GM21529 (cell line): ENCODE measurements around the gene TMEM253.

Experiments
- ATAC-seq: cut with Tn5 transposase; IDR thresholded peaks from one replicate; pipeline ENCODE4 v1.9.1; 2021; ENCODE audit not compliant: unreplicated experiment

The TMEM253 gene

DNA sequence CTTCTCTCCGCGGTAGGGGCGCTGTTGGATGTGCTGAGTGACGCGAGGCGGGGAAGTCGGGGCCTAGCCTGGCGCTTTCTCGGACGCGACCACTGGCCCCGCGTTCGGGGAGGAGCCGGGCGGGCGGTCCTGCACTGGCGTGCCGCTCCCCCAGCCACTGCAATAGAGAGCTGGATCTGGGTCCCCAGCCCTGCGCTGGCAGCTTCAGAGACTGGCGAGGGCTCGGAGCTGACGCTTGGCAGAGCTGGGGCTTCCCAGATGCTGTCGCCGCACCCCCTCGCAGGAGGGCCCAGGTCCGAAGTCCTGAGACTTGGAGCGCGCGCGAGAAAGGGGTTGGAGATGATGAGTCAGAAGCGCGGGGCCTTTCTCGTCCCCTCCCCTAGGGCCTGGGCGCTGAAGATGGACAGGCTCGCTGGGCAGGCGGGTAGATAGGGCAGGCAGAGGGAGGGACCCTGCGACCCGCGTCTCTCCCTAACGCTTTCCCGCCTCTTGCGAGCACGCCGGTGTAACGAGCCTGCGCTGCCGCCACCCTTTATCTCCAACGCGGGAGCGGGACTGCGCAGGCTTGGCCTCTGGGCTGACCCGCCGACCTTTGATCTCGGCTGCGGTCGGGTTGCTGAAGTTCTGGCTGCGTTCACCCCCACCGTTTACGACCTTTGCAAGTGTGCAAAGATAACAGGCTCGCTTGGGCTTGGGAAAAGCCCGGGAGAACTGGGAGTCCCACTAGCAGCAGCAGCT lies 3.0 kb downstream of the TMEM253 start:
- ATAC-seq: peak; percentile 90

DNA sequence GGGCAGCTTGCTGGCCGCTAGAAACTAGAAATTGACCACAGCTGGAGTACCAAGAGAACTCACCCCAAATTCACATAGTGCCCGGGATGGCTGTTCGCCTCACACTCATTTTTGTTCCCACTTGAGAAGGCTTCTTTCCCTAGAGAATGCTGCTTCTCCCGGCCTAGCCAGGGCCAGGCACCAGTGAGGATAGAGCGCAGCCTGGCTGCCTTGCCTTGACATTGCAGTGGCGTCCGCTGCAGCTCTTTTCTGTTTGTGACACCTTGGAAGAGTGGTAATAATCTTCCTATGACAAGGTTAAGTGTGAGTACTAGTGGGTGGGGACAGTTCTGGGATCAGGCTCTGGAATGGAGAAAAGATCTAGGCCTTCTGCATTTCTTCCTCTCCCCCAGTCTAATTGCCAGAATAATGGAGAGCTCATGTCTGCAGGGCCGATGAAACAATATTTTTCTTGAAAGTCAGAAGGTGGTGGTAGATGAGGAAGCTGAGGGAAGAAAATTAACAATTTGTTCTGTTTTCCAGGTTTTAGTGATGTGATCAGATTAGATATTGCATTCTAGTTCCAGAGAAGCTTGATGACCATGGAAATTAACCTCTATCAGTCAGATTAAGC lies 3.7 kb downstream of the TMEM253 start:
- peak; percentile 44 for ATAC-seq

DNA sequence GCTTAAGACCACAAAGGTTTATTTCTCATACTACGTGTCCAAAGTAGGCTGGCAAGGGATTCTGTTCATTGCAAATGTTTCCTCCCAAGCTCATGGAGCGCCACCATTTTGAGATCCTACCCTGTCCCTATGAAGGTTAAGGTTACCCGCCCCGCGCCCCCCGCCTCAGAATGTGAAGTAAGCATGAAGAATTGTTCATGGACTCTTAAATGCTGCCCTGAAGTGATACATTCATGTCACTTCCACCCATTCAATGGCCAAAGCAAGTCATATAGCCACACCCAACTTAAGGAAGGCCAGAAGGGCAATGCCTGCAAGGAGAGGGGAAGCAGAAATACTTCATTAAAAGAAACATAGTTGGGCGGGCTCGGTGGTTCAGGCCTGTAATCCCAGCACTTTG lies 4.2 kb downstream of the TMEM253 start:
- no peak for ATAC-seq

DNA sequence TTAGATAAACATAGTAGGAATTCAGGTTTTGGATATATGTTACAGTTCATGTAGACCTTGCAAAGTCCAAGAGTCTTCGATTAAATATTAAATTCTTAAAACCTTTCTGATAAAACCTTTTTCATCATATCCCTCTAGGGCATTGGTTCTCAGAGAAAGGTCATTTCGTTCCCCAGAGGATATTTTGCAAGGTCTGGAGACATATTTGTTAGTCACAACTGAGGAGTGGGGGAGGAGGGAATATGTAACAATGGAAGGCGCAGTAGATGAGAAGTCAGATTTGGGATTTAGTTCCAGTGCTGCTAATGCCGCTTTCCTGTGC lies 5.3 kb downstream of the TMEM253 start:
- ATAC-seq: no peak

DNA sequence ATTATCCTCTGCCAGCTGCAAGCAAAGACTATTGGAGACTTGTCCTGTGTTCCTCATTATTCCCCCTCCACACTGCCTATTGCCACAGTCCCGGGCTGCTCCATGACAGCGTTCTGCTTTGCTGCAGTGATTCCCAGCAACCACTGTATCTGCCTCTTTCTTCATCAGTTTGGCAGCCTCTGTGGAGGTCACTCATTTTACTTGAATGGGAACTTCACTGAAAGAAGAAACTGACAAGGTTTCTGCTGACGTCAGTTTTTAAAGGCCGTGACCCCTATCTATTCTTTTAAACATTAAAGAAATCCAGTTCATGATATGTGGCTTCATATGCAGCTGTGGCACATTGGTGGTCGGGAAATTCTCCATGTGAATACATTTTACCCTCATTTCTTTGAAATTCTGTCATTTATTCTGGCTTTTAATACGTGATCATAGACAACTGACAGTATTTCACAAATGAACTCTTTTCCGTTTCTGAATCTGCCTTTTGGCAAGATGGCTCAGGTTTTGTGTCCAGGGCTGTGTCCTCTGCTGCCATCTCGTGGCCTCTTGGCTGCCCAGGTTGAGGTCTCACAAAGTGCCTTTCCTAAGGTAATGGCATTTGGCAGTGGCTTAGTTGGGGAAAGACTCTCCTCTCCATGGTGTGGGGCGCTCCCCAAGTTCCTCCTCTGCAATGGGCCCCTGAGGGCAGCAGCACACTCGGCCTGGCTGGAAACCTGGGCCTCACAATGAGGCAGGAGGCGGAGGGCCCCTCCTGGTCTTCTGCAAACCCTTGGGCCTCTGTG lies 5.8 kb downstream of the TMEM253 start:
- ATAC-seq: no peak

DNA sequence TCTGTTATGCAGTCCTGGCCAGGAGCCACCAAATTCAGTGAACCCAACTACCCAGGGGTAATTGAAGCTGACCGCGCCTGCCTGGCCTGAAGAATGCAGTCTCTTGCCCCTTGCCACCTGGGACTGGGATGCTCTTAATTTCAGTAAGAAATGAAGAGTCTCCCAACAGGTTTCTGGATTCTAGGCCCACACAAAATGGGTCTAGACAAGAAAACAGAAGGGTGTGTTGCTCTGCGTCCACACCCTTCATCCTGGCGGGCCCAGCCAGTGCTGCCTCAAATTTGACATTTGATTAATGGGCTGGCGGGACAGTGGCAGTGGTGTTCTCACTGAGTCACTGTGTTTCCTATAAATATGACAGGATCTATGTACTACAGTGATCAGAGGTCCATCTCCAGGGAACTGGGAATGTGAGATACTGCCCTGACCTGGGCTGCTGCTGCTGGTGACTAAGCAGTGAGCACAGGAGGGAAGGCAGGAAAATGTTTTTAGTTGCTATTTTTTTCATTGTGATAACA lies 6.5 kb downstream of the TMEM253 start:
- no peak for ATAC-seq

DNA sequence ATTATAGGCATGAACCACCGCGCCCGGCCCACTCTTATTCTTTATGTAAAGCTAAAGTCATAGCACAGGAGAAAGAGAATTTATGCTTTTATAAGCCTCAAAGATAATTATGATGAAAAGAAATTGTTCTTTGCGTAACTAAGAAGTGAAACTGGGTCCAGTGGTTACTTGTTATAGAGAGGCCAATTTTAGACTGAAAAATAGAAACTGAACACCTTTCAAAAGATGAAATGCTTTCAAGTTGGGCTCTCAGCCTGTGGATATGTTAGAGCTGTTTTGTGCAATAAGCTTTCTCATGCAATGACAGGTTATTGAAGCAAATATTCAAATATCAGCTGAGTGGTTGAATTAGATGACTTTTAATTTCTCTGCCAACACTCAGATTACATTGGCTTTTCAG lies 7.9 kb downstream of the TMEM253 start:
- no peak for ATAC-seq

DNA sequence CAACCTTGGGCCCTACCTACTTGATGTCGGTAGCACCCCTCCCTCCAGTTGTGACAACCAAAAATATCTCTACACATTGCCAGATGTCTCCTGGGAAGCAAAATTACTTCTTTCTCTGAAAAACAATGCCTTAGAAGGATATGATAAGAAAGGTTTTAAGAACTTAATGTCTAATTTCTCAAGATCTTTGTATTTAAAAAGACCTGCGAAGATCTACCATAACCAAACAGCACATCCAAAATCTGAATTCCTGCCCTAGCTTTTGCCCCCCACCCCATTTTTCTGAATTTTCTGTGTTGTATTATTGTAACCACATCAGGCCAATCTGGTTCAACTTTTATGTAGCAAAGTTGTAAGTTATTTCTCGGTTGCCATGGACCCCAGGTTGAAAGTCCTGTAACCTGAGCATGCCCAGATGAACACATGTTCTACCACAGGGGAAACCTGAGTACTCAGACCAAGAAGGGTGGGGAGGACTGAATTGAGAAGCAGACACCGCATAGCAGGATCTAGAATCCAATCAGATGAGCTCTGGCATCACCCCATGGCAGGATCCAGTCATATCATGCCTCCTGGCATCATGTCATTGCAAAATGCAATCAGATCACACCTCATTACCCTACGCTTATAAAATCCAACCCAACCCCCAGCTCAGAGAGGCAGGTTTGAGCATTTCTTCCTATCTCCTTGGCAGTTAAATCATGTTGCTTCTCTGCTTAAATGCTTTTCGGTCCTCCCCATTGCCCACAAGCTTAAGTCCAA lies 8.7 kb downstream of the TMEM253 start:
- peak; percentile 61 for ATAC-seq

DNA sequence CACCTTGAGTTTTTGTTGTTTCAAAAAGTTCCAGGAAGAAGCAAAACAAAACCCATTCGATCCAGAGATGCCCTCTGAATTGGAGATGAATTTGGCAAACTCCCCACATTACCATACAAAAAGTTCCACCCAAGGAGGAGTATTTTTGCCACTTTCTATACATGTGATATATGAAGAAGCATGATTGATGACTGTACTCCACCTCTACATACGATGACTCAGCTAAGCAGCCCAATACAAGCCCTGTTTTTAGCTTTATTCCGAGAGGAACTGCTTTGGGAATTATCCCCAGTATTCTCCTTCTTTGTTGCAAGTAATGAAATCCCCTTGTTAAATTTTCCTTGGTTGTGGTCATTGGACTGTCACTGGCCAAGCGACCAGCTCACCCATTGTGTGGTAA lies 11.4 kb downstream of the TMEM253 start:
- ATAC-seq: no peak

DNA sequence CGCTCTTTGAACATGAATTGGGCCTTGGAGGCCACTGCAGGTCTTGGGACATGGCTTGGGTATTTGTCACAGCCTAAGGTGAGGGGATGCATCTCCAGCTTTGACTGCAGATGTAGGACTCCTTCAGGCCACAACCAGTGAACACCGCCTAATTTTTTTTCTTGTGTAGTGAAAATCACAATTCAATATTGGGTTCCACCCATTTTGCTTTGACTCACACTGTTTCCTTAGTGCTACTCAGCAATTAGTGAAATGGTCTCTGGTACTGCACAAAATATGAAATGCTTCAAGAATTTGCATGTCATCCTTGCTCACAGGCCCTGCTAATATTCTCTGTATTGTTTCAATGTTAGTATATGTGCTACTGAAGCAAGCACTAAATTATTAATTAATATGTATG lies 12.5 kb downstream of the TMEM253 start:
- ATAC-seq: no peak

DNA sequence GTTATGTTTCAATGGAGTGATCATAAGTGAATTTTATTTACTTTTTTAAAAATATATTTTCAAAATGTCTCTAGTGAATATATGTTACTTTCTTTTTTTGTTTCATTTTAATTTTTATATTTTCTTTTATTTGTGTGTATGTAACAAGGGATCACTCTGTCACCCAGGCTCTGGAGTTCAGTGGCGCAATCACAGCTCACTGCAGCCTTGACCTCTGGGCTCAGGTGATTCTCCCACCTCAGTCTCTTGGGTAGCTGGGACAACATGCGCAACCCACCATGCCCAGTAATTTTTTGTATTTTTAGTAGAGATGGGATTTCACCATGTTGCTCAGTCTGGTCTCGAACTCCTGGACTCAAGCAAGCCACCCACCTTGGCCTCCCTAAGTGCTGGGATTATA lies 18.1 kb downstream of the TMEM253 start:
- ATAC-seq: no peak

DNA sequence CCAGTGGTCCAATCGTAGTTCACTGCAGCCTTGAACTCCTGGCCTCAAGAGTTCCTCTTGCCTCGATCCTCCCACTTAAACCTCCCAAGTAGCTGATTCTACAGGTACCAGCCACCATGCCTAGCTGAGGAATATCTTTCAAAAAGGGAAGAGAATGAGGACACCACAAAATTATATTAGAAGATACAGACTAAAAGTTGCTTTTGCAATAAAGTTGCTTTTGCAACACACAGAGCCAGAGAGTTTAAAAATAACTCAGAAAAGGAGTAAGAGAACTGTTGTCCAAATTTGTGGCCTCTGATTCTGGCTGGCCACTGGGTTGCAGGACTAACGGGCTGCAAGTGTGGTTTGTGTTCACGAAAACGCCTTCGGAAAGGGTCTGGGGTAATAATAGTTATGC lies 19.8 kb downstream of the TMEM253 start:
- ATAC-seq: no peak

DNA sequence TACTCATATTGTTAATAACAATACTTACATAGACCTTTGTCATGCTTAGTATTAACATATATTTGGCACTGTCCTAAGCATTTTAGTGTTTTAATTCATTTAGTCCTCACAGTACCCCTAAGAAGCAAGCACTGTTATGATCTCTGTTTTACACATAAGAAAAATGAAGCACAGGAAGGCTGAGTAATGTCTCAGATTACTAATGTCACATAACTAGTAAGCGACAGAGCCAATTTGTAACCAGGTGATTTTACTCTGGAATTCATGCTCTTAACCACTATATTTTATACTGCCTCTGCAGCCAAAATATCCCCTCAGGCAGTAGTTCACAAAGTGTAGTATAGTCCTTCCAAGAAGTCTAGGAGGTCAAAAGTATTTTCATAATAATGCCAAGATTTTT lies 20.3 kb downstream of the TMEM253 start:
- ATAC-seq: no peak

DNA sequence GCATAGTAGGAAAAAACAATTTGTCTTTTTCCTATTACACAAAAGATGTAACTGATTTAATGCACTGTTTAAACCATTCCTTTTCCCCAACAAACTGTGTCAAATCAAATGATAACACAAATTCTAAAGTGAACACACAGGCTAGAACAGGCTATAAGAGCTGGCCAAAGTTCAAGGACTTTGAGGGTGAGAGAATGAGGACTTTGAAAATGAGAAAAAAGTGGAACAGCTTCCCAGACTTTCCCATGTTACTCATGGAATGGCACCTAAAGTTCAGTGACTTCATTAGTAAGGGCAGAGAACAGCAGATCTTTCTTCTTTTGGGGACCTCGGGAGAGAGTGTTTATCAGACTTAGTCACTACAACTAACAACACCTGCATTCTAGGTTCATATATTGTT lies 22.6 kb downstream of the TMEM253 start:
- ATAC-seq: no peak

DNA sequence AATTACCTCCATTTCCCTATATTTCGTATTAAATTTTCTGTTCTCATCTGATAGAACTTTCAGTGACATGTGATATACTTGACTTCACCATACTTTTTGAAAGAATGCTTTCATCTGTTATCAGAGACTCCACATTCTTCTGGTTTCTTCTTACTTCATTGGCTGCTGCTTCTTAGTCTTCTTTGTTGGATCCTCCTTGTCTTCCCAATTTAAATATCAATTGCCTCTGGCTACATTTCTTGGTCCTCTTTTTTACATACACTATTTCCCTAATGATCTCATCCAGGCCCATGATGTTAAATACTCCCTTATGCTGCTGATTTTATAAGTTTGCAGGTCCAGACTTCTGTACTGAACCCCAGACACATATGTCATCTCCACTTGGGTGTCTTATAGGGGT lies 33.0 kb downstream of the TMEM253 start:
- no peak for ATAC-seq

DNA sequence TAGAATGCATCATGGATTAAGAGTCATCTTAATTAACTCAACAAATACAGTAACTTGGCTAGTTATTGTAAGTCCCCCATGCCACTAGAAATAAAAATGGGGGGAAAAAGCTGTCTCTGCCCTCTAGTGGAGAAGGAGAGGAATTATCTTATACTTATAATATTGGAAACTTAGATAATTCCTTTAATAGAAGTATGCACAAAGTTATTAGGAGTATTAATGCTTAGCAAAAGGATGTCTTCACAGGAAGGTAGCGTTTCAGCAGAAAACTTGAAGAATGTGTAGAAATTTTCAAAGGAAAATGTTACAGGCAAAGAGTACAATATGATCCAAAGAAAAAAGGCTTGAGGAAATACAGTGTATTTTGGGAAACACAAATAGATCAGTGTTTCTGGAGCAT lies 35.2 kb downstream of the TMEM253 start:
- ATAC-seq: no peak

DNA sequence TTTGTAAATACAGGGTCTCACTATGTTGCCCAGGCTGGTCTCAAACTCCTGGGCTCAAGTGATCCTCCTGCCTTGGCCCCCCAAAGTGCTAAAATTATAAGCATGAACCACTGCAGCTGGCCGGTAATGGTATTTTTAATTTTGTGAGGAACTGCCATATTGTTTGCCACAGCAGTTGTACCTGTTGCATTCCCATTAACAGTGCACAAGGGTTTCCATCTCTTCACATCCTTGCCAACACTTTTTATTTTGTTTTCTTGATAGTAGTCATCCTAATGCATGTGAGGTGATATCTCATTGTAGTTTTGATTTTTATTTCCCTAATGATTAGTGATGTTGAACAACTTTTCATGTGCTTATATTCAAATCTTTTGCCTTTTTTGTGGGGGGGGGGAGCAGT lies 41.5 kb downstream of the TMEM253 start:
- ATAC-seq: no peak

DNA sequence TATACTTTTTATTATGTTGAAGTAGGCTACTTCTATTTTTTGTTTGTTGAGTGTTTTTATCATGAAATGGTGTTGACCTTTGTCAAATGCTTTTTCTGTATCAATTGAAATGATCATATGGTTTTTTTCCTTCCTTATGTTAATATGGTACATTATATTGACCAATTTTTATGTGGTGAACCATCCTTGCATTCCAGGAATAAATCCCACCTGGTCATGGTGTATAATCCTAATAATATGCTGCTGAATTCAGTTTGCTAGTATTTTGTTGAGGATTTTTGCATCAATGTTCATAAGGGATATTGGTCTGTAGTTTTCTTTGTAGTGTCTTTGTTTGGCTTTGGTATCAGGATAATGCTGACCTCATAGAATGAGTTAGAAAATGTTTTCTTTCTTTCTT lies 44.6 kb downstream of the TMEM253 start:
- ATAC-seq: no peak

DNA sequence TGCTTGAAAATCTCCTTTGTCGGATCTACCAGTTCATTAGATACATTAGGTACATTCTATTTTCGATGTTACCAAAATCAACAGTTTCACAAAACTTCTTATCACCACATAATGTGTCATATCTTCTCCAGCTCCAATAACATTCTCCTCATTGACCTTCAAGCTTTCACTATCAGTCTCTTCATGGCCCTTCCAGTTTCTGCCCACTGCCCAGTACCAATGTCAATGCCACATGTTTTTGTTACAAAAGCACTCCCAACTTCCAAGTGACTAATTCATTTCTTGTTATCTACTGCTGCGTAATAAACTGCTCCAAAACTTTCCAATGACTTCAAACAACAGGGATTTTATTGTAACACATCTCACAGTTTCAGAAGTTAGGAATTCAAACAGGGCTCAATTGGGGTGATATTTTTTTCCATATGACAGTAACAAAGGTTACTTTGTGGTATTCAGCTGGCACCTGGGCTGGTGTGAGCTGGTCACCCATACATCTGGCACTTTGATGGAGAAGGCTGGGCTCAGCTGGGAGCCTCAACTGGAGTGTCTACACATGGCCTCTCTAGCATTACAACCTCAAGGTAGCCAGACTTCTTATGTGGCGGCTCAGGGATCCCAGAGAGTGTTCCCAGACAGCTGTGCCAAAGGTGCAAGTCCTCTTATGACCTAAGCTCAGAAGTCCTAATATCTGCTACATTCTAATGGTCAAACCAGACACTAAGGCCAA lies 48.9 kb downstream of the TMEM253 start:
- ATAC-seq: no peak
